H1 (cell line): ENCODE data around the gene ALK. TPM values are rescaled to one million over a fixed set of nuclear protein-coding genes. Genes with fewer than 3 reads are reported as not detected.

ENCODE experiments used
- CREB1 ChIP-seq: IDR thresholded peaks from 2 replicates; pipeline ENCODE4 v1.6.1; 2012; ENCODE audit warnings: inconsistent platforms
- EP300 ChIP-seq, 2 experiments: IDR thresholded peaks; 1 replicate in 1 of 2; 2 replicates in 1 of 2; pipeline ENCODE4 v1.6.1; 2011 to 2012; ENCODE audit warnings: low read depth in 2 of 2, low read length in 2 of 2, mild to moderate bottlenecking in 2 of 2, borderline replicate concordance in 1 of 2, inconsistent platforms in 1 of 2, moderate library complexity in 1 of 2
- TAF7 ChIP-seq: optimal IDR thresholded peaks from 2 replicates; pipeline ENCODE3; 2011; ENCODE audit warnings: low read depth, mild to moderate bottlenecking, inconsistent platforms, low read length, moderate library complexity, borderline replicate concordance
- polyA plus RNA-seq, 7 experiments: library from polyadenylated mRNA; depleted of rRNA in 3 of 7; stranded (reverse) in 5 of 7; unstranded in 2 of 7; fragments of >200 nt in 5 of 7; fragments of 200-250 nt in 2 of 7; gene quantifications; 1 replicate in 5 of 7; 2 replicates in 1 of 7; 4 replicates in 1 of 7; pipeline versions ENCODE4 v1.2.1 to v1.2.3, GENCODE V29; 2011 to 2013; ENCODE audit warnings: missing spikeins in 2 of 7, mixed read lengths in 2 of 7
- total RNA-seq: library from RNA; stranded (reverse); fragmentation: NEBNext Ultra II Directional; extraction: Animal tissue kit (Norgen Biotek cat#: 25700); gene quantifications from 2 replicates; pipeline ENCODE4 v1.2.1, GENCODE V29; 2021

The ALK gene
- total and polyA plus RNA-seq, 2 of the 8 experiments (the other 6 are each of a cell fraction or from before 2014, with no cell fraction given) = 0.02 to 0.09 TPM

DNA sequence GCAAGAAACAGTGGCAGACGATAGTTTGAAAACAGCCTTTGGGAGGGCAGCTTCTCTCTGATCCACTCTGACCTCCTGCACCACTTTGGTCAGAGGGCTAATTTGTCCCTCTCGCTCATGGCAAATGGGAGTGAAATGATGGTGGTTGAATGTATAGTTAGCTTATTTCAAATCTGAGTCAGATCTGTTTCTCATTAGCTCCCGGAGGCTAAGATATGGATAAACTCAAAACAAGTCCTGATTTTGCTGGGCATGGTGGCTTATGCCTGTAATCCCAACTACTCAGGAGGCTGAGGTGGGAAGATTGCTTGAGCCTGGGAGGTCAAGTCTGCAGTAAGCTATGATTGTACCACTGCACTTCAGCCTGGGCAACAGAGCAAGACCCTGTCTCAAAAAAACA, 145.0 kb downstream of the ALK start (continued):
- TF ChIP-seq EP300 (IDR thresholded peaks at IDR 0.05; ENCODE audit: borderline replicate concordance in 1 of 2, low read depth in 2 of 2, low read length in 2 of 2) = no peak
- TF ChIP-seq TAF7 = no peak
- no peak for TF ChIP-seq CREB1
